ENCODE measurements around the gene STX19. TPM values are rescaled to one million over a fixed set of nuclear protein-coding genes. Genes with fewer than 3 reads are reported as not detected.

STX19 gene
- total and polyA plus RNA-seq, 2 of the 13 experiments (the other 11 are each of a cell fraction or from before 2014, with no cell fraction given) = not detected

DNA sequence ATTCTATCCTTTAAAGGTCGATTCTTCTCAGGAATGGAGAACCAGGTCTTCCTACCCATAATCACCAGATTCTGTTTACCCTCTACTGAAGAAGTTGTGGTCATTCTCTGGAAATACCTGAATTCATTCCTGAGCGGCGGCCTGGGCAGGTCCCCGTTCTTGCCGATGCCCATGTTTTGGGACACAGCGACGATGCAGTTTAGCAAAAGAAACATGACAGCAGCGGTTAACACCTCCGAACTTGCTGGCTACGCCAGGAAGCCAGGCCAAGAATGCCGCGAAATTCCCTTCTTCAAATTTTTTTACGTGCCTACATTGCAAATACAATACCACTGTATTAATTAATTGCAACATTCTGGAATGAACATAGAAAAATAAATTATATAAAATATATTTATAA, 32.9 kb upstream of the STX19 start (continued):
- TF ChIP-seq AHDC1 (CRISPR knock-in tag; IDR thresholded peaks at IDR 0.05; ENCODE audit: borderline replicate concordance) (no peak), FOXO1 (CRISPR knock-in tag; IDR thresholded peaks at IDR 0.05) (no peak)

- H4K20me1 ChIP-seq (ENCODE audit: insufficient read depth, low read length) = no peaks in the 10 kb centered on the region
- no peak overlapping the region for H3K4me2 ChIP-seq (ENCODE audit: low read depth, low read length)
- H3K4me1 ChIP-seq (ENCODE audit: insufficient read depth, low read length) = no peaks in the 10 kb centered on the region
- ChIA-PET POLR2A (interaction anchor here (0.7 kb wide), 1 partner anchor 11 kb away, joined by 4 read pairs; no protein-coding TSS in a partner anchor), CTCF (ENCODE audit: low intra/inter-chr PET ratio, low total read pairs) (no interaction called here)
- H2AFZ ChIP-seq (ENCODE audit: low read length) = no peak overlapping the region
- no peak overlapping the region for H3K4me3 ChIP-seq (replicated peaks in 1 of 3; ENCODE audit: insufficient read depth in 1 of 3, low read depth in 2 of 3, low read length in 3 of 3)
- intact Hi-C loops (cut with micrococcal nuclease; ENCODE audit: unreplicated experiment) (no loop called here), in situ Hi-C loops (cut with HindIII; ENCODE audit: extremely low pct_ligation_motif_present, low pct_unique_long_range_greater_than_20kb) (no loop called here)
- H3K79me2 ChIP-seq (ENCODE audit: insufficient read depth, low read length) = no peaks in the 10 kb centered on the region
- no TSS peak for BruUV-seq (replicated peaks)
- no peak overlapping the region for H3K9ac ChIP-seq (ENCODE audit: insufficient read depth, low read depth, low read length)
- FAIRE-seq (no peak), DNase-seq (ENCODE audit: low spot score) (no peak), ATAC-seq (no peak)
- H3K9me3 ChIP-seq (ENCODE audit: low read length) = no peaks in the 10 kb centered on the region
- no peaks in the 10 kb centered on the region for H3K27me3 ChIP-seq (ENCODE audit: control insufficient read depth in 1 of 2, insufficient read depth in 2 of 2, low read length in 2 of 2)
- no peaks in the 10 kb centered on the region for H3K36me3 ChIP-seq (replicated peaks in 1 of 2; ENCODE audit: control insufficient read depth in 1 of 2, insufficient read depth in 2 of 2, low read length in 2 of 2)
- H3K27ac ChIP-seq (ENCODE audit: extremely low read length, insufficient read depth, low read length) = no peak overlapping the region
- no peak for TF ChIP-seq HINFP (CRISPR knock-in tag; IDR thresholded peaks at IDR 0.05; ENCODE audit: low read depth)
- no peak for TF ChIP-seq ZNF710 (CRISPR knock-in tag; IDR thresholded peaks at IDR 0.05; ENCODE audit: borderline replicate concordance)
- TF ChIP-seq ZNF589 (CRISPR knock-in tag; conservative IDR thresholded peaks at IDR 0.05) = no peak
- TF ChIP-seq MZF1 (CRISPR knock-in tag; IDR thresholded peaks at IDR 0.05; ENCODE audit: borderline replicate concordance) = no peak
- TF ChIP-seq RAD21 (CRISPR knock-in tag; IDR thresholded peaks at IDR 0.05) = no peak
- TF ChIP-seq ZNF687 (CRISPR knock-in tag; IDR thresholded peaks at IDR 0.05) = no peak
- no peak for TF ChIP-seq MYC (CRISPR knock-in tag; IDR thresholded peaks at IDR 0.05; ENCODE audit: borderline replicate concordance)
- no peak for TF ChIP-seq ZNF343 (CRISPR knock-in tag; IDR thresholded peaks at IDR 0.05)
These were observed 22.1 kb upstream of the STX19 start for GRCh38 chr3:94050546-94050945.
